Fibroblast of the conjunctiva (primary cell): Measurements from ENCODE around the gene PNPLA7.
A peak's percentile ranks its signal among the peaks of the same experiment; 100 is the strongest.
"Not testable (repeated sequence)": the region's sequence is repeated elsewhere in the genome, so short reads cannot be mapped to it uniquely, and the experiment has no call there.

Experiments
- DNase-seq: peaks from one replicate; pipeline ENCODE4 v3.0.0-alpha.2; 2010; ENCODE audit warnings: low read depth

Gene PNPLA7

GRCh38 chr9:137478962-137479861 is 71.0 kb downstream of the PNPLA7 start:
- no peak for DNase-seq

GRCh38 chr9:137478613-137478961 is 71.6 kb downstream of the PNPLA7 start:
- no peak for DNase-seq

GRCh38 chr9:137477778-137478612 is 72.2 kb downstream of the PNPLA7 start:
- DNase-seq, result no peak

GRCh38 chr9:137476856-137477255 is 73.3 kb downstream of the PNPLA7 start:
- no peak for DNase-seq

DNA sequence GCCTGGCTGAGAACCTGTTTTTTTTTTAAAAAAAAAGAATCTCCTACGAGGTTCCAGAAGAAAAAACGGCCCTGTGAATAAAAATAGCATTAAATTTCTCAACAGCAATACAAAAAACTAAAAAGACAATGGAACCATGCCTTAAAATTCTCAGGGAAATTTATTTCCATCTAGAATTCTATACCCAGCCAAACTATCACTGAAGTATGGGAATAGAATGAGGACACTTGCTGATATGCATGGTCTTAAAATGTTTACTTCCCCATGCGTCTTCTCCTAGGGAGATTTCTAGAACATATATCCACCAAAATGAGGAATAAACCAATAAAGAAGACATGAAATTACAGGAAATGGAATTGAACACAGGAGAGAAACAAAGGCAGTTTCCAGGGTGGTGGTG is 74.5 kb downstream of the PNPLA7 start:
- no peak for DNase-seq

- no peak for DNase-seq
Measured at GRCh38 chr9:137474271-137474670, 75.9 kb downstream of the PNPLA7 start.

DNA sequence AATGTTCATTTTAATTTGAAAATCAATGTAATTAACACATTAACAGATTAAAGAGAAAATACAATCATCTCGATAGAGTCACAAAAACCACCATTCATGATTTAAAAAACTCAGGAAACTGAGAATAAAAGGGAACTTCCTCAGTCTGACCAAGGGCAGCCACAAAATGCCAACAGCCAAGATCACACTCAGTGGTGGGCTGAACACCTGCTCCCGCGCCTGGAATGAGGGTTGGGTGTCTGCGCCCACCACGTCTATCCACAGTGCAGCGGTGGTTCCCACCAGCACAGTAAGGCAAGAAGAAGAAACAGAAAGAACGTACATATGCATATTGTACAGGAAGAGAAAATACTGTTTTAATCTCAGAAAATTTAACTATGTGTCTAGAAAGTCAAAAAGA is 79.4 kb downstream of the PNPLA7 start:
- DNase-seq, result no peak

DNA sequence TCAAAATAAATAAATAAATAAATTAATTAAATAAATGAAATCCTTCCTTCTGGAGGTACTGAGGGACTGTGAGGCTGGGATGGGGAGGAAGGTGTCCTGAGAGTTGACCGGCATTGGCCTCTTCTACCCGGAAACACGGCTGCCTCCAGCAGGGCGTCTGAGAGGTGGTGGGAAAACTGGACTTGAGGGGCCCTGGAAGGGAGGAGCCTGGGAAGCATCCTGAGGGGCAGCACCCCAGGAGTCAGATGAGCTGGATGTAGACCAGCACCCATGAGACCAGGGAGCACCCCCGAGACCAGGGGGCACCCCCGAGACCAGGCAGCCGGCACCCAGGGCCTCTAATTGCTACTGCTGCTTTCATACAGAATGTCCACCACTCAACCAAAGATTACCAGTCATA is 82.3 kb downstream of the PNPLA7 start:
- no peak for DNase-seq

GRCh38 chr9:137467161-137467581 is 83.0 kb downstream of the PNPLA7 start:
- no peak for DNase-seq

DNA sequence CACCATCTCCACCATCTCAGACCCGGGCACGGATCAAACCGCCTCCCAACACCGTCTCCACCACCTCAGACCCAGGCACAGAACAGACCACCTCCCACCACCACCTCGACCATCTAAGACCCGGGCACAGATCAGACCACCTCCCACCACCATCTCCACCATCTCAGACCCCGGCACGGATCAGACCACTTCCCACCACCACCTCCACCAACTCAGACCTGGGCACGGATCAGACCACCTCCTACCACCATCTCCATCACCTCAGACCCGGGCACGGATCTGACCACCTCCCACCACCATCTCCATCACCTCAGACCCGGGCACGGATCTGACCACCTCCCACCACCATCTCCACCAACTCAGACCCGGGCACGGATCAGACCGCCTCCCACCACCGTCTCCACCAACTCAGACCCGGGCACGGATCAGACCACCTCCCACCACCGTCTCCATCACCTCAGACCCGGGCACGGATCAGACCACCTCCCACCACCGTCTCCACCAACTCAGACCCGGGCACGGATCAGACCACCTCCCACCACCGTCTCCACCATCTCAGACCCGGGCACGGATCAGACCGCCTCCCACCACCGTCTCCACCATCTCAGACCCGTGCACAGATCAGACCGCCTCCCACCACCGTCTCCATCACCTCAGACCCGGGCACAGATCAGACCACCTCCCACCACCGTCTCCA is 83.7 kb downstream of the PNPLA7 start:
- not testable (repeated sequence) for DNase-seq

- DNase-seq, result no peak
Measured at GRCh38 chr9:137465720-137466388, 84.3 kb downstream of the PNPLA7 start.

DNA sequence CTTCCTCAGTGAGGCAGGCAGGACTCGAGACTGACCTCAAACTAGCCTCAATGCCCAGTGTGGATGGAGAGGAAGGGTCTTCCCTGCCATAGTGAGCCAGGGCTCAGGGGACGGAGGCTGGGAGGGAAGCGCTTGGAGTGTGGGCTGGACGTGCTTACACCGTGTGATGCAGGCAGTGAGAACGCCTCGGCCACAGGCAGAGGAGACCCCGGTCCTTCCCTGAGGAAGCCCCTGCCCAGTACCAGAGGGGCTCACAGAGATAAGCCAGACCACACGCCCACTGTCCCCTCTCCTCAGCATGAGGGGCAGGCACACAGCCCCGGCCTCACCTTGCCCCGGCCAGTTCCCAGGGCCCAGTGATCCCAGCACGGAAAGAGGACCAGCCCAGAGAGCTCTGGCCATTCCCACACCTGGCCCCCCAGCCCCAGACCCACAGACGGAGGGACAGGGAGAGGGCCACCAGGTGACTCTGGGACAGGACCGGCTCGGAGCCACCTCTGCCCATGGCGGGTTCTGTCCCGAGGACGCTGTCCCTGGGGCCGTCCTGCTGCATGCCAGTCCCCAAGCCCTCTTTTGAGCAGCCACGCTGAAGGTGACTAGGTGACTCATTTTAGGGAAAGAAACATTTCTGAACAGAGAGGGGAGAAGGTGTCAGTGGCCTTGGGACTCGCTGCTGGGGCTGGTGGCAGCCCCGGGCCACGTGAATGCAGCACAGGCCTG is 85.0 kb downstream of the PNPLA7 start:
- no peak for DNase-seq

- DNase-seq, result no peak
Measured at GRCh38 chr9:137464291-137464999, 85.8 kb downstream of the PNPLA7 start.

GRCh38 chr9:137463931-137464290 is 86.3 kb downstream of the PNPLA7 start:
- no peak for DNase-seq

- DNase-seq, result no peak
Measured at GRCh38 chr9:137462986-137463930, 86.9 kb downstream of the PNPLA7 start.

DNA sequence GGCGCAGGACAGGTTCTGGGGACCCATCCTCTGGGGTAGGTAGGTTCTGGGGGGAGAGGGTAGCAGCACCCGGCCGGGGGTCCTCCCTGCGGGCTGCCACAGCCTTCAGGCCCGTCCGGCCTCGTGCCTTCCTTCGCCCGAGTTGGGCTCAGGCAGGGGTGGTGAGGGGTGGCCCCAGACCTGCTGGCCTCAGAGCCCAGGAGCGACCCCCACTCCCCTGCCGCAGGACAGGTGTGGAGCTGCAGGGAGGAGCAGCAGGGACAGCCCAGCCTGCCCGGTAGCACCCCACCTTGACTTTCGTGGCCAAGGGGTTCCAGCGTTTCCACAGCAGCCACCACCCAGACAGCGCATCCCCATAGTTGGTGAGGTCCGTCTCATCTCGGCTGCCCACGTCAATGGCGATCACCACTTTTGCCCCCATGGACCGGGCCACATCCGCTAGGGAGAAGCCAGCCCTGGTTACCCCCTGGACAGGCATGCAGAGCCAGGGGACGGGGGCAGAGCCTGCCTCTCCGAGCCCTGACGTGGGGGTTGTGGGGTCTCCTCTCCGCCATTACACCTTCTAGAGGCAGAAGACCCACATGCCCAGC is 87.7 kb downstream of the PNPLA7 start:
- no peak for DNase-seq

GRCh38 chr9:137461663-137462395 is 88.4 kb downstream of the PNPLA7 start:
- peak; percentile 33 for DNase-seq

GRCh38 chr9:137461316-137461662 is 88.9 kb downstream of the PNPLA7 start:
- no peak for DNase-seq
